ENCODE data around the gene SNTG2.

DNA sequence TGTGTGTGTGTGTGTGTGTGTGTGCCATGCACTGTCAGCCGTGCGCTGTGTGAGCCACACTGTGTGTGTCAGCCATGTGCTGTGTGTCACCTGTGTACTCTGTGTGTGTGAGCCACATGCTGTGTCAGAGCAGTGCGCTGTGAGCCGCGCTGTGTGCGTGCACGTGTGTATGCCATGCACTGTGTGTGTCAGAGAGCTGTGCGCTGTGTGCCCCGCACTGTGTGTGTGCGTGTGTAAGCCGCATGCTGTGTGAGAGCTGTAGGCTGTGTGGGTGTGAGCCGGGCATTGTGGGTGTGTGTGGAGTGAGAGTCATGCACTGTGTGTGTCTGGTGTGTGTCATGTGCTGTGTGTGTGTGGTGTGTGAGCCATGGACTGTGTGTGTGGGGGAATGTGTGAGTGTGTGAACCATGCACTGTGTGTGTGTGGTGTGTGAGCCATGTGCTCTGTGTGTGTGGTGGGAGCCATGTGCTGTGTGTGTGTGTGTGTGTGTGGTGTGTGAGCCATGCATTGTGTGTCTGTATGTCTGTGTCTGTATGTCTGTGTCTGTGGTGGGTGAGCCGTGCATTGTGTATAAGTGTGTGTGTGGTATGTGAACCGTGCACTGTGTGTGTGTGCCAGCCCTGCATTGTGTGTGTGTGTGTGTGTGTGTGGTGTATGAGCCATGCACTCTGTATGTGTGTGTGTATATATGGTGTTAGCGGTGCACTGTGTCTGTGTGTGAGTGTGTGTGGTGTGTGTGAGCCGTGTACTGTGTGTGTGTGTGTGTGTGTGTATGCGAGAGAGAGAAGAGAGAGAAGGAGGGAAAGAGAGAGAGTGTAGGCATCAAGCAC is 356.3 kb downstream of the SNTG2 start:
- no peak for TF ChIP-seq POLR2A (IDR thresholded peaks at IDR 0.05; ENCODE audit: low read depth, low read length)
- TF ChIP-seq TAF1 (IDR thresholded peaks at IDR 0.05; ENCODE audit: borderline replicate concordance, low read depth, low read length), result no peak
